GM18508 (cell line): ENCODE measurements around the gene MAPK13.
"Not testable (repeated sequence)": the region's sequence is repeated elsewhere in the genome, so short reads cannot be mapped to it uniquely, and the experiment has no call there.

Experiments
- ATAC-seq: cut with Tn5 transposase; IDR thresholded peaks from one replicate; pipeline ENCODE4 v1.9.1; 2021; ENCODE audit warnings: moderate number of reproducible peaks; ENCODE audit not compliant: insufficient read depth, unreplicated experiment

The MAPK13 gene

DNA sequence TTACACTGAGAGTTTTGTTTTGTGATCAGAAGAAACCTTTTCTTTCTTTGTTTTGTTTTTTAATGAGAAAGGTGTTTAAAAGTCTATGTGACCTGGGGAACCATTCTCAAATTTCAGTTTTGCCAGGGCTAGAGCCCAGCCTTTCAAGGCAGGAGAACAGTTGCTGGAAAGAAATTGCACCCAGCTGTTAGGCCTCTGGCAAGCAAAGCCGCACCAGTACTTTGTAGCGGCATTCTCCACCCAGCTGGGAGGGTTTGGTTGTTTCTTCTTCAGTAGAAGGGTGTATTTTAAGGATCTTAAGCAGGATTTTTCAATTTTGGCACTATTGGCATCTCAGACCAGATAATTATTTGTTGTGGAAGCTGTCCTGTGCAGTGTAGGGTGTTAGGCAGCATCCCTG is 16.6 kb upstream of the MAPK13 start:
- no peak for ATAC-seq

DNA sequence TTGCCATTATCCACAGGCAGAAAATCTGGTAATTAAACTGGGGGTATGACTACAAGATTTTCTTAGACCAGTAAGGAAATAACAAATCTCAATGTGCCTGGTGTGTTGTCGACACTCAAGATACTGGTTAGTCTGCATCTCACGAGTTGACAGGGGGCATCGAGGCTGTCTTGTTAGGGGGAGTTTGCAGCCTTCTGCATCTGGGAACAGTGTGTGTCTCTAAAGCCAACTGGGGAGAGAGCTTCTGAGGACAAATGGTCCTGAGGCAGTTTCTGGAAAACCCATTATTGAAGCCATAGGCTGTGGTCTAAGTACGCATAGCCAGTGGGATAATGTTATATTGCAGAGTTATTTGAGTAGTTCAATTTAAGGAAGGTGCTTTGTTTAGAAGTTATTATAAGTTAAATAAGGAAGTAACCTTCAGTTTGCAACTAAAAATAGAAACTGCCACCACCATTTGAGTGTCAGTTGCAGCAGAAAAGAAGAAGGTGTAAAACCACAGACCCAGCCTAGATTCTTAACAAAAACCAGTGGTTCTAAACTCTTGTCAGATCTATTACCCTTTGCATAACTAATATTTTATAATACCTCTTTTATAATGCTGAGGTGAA is 15.4 kb upstream of the MAPK13 start:
- no peak for ATAC-seq

DNA sequence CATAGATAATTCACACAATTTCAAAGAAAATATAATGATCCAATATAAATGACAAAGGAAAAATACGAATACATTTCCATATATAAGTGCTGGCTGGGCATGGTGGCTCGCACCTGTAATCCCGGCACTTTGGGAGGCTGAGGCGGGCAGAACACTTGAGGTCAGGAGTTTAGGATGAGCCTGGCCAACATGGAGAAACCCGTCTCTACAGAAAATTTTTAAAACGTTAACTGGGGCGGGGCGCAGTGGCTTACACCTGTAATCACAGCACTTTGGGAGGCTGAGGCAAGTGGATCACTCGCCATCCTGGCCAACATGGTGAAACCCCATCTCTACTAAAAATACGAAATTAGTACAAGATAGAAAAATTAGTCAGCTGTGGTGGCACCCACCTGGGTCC is 14.9 kb upstream of the MAPK13 start:
- no peak for ATAC-seq

DNA sequence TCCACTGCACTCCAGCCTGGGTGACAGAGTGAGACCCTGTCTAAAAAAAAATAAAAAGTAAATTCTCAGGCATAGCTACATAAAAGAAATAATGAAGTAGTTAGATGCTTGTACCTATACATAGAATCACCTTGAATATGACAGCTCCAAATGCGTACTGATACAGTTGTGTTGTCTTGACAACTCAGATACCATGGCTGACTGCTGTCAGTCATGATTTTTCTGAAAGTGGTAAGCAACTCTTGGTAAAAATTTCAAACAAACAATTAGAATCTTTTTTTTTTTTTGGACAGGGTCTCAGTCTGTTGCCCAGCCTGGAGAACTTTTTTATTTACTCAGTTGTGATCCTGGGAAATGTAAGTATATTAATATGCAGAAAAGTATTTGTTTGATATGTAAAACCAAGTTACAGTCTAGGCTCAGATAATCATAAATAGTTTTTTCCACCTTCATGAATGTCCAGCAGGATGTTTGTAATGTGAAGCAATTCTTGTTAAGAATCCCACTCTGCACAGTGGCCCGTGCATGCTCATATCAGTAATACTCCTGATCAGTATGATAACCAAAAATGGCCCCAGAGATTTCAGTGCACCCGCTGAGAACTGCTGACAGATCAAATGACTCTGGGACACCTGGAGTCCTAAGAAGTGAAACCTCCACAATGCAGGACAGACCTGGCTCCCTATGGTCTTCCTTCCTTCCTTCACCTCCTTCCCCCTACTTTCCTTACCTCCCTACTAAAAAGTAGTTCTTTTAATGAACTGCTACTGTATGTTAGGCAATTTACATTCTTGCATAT is 14.0 kb upstream of the MAPK13 start:
- no peak for ATAC-seq

DNA sequence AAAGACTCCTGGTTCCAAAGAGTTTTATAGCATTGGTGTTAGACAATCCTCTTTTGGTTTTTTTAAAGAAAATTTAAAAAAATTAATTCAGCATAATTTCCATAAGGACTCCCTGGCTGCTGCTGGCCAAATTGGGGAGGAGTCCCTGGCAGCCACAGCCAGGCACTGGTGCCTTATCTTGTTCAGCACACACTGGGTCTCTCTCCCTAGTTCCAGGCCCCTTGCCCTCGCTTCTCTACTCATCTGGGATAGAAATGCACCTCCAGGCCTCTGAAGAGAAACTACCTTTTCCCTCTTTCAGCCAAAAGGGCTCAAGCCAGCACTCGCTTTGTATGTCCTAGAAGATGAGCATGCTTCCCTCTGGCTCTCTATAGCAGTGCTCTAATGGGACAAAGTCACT is 13.4 kb upstream of the MAPK13 start:
- no peak for ATAC-seq

DNA sequence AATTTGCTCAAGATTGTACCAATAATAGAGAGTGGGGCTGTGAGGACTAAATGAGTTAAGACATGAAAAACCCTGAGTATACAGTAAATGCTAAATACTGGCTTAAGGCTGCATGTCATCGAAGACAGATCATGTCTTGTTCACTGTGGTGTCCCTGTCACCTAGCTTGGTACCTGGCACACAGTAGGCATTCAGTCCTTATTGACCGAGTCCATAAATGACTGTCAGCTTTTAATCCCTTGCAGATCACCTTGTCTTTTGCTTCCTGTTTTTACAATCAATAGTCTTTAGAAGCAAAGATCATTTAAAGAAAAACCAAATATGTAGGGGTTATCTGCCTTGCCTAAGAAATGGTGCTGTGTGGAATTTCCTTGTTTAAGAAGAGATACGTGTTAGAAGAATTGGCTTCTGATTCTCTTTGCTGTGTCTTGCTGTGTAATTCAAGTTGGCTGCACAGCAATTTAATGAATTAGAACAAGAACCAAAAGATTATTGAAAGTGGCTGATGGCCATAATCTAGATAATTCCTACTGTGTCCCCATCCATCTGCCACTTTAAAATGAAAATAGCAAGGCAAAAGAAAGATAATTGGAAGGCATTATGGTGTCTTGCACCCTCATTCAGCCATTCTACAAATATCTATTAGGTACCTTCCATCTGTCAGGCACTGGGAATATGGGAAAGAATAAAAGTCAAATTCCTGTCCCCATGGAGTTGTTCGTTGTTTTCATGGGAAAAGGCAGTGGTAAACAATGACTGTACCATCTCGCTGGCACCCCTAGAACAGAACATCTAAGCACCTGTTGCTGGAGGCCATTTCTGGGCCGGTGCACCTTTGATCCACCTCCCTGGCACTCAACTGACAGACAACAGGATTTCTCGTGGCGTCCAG is 12.4 kb upstream of the MAPK13 start:
- no peak for ATAC-seq

DNA sequence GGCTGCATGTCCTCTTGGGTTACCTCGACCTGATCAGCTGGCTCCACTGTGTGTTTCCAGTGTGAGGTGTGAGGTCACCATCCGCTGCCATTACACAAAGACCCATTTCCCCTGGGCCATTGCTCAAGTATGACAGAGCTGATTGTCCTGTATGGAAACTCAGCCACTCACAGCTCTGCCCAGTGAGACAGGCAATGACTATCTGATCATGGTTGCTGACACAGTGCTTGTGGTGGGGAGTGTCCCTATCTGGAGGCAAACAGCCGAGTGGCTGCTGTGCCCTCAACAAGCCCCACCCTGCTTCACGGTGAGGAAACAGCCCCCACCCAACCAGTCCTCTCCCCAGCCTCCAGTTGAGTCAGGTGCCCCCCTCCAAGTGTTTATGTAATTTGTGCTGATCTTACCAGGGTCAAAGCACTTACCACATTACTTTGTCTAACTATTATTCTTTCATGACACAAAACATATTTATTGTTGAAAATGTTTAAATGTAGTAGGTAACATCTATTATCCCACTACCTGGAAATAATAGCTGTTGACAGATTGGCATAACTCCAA is 11.7 kb upstream of the MAPK13 start:
- ATAC-seq, result no peak

DNA sequence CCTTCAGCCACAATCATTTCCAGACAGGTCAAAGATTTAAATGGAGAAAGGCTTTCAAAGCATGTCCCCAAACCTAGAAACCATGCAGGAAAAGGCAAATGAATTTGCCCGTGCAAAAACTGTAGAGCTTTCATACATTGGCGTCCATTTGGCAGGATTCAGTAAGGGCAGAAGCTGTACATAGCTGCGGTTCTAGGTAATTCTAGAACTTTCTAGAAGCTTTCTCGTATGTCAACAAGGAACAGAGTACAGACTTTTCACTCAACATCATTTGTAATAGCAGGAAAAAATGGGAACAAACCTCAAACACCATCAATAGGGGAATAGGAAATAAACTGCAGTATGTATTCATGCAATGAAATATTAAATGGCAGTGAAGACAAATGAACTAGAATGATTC is 11.1 kb upstream of the MAPK13 start:
- ATAC-seq, result no peak

DNA sequence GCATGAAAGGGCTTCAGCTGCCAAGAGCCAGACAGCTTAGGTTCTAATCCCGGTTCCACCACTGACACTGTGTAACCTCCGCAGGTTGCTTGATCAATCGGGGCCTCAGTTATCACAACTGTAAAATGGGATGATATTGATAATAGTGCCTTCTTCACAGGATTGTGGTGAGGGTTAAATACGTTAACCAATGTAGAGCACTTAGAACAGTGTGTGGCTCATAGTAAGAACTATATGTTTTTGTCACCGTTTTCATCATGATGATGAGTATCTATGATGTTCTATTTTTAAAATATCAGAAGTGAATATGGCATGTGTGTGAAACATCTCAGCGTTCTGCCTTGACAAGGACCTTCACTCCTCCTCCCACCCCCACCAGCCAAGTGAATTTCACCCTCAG is 10.3 kb upstream of the MAPK13 start:
- no peak for ATAC-seq

DNA sequence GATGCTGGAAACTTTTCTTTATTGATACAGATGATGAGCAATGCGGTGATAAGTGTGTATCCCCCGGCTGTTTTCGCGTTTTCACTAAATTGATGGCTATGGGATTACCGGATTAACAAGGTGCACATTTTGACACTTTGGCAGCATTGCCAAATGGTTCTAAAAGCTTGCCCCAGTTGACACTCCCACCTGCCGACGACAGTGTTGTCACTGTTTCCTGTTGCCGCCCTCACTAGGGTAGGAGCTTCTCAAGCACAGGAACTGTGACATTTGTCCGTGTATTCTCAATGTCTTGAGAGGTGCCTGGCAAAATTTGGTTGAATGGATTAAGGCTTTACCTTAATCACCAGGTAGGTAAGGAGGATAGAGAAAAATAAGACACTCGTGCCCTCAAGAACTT is 9.8 kb upstream of the MAPK13 start:
- no peak for ATAC-seq

DNA sequence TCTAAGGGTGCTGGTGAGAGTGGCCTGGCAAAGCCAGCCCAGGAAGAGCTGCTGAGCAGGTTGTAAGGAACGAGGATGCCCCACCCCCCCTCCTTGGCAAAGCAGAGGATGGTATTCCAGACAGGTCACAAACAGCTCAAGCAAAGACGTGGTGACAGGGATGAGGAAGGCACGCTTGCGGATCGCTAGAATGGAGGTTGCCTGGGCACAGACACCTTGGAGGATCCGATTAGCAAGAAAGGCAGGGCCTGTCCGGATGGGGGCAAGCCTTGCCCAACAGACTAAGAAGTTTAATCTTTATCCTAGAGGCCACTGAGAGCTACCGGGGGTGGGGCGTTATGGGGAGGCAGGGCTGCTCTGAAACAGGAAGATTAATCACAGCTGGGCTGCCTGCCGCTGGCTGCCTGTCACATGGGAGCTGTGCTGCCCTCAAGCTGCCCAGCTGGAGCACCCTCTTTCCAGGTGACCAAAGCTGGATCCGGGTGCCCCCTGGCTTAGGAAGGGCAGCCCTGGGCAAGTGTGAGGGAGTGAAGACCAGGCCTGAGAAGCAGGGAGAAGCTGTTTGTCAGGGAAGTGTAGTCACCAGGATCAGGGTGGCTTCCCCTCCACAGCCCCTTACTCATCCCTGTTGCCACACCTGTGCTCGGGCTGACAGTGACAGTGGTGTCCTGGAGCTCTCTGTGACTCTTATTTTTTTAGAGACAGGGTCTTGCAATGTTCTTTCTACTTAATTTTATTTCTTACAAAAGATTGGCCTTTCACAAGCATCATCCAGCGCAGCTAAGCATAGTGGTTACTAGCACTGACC is 9.1 kb upstream of the MAPK13 start:
- ATAC-seq, result no peak

DNA sequence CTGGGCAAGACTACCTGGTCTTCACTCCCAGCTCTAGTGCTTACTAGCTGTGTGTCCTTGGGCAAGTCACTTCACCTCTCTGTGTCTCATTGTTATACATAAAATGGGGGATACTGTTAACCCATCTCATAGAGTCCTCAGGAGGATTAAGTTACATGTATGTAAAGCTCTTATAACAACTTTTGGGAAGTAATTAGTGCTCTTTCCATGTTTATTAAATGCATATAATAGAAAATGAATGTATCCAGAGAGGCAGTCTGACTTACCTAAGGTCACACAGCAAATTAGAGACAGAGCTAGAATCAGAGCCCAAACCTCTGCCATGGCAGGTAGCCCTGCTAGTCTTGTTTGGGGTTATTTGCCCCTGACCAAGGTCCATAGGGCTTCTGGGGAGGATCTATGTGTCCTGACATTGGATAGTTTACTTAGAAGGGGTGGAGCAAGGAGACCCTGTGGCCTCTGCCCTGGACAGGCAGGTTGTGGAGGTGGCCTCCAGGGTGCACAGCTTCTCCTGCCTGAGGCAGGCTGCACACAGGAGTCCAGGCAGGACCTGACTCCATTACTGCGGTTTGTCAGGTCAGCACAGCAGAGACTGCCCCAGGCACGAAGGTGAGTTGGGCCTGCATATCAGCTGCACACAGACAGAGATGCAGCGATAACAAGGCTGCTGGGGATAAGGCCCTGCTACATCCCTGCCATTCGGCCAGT is 8.4 kb upstream of the MAPK13 start:
- ATAC-seq, result no peak

DNA sequence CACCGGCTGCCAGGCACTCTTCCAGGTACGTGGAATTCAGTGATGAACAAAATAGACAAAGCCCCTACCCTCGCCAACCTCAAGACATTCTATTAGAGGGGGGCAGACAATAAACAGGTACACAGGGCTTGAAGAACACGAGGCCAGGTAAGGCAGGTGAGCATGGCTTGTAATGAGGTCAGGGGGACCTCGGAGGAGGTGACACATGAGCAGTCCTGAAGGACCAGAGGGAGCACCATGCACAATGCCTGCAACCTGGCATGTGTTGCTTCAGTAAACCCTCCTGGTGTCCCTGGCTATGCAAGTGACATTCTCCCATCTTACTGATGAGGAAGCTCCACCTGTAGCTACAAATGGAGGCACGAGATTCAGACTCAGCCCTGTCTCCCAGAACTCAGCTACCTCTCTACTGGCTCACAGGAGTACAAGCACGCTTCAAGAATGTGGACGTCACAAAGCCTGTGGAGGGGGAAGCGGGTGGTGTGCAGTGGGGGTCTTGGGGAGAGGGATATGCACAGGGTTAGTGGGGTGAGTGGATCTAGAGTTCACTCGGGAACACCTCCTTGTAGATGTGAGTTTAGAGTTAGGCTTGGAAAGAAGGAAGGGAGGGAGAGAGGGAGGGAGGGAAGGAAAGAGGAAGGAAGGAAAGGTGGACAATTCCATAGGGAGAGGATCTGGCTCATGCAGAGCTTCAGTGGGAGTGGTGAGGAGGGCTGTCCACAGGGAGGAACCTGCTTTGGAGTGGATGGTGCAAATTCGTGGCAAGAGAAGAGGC is 7.6 kb upstream of the MAPK13 start:
- no peak for ATAC-seq

DNA sequence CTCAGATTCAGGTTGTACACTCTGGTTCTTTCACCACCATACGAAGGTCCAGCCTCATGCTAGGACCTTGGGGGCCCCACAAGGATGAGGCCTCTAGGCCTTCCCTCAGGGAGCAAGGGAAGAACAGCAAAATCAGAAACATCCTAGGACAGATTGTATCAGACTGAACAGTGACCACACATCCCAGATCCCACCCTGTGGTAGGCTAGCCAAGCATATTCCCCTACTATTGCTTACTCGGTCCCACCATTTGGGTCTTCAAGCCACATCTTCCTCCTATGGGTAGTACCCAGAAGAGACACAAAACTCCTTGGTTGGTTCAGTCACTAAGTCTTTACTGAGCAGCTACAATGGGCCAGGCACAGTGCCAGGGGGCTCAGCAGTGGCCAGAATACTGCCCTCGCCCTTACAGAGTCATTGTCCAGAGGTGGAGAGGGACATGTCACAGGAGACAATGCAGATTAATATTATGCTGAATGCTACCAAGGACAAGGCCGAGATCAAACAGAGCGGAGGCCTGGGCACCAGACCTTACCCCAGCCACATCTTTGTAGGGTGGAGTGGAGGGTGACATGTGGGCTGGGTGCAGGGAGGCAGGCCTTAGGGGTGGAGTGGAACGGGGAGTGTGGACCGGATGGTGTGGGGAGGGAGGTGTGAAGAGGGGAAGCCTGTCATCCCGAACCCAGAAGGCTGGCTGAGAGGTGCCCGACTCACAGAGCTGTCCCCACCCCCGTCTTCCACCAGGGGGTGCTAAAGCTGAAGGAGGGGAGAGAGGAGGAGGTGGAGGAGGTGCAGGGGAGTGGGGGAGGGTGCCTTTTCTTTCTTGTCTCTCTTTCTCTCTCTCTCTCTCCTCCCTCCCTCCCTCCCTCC is 6.8 kb upstream of the MAPK13 start:
- ATAC-seq, result no peak

DNA sequence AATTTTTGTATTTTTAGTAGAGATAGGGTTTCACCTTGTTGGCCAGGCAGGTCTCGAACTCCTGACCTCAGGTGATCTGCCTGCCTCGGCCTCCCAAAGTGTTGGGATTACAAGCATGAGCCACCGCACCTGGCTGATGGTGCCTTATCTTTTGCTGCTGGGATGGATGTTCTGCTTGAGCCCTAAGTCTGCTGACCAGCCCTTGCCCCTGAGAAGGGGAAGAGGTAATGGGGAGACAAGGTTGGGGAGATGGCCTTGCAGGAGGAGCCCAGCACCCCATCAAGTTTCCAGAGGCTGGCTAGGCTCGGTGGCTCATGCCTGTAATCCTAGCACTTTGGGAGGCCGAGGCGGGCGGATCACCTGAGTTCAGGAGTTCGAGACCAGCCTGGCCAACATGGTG is 6.0 kb upstream of the MAPK13 start:
- not testable (repeated sequence) for ATAC-seq

DNA sequence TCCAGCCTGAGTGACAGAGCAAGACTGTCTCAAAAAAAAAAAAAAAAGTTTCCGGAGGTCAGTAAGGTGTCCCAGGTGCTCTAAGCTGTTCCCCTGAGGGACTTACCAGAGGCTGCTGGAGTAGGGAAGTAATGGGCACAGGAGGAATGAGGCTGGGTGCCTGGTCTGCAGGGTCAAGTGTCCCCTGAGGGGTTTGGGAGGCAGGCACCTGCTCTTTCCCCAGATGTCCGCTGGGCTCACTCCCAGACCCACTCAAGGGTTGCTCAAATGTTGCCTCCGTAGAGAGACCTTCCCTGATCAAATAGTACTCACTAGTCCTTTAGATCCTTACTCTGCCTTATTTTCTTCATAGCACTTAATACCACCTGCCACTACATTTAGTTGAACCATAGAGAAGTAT is 5.4 kb upstream of the MAPK13 start:
- ATAC-seq, result no peak

DNA sequence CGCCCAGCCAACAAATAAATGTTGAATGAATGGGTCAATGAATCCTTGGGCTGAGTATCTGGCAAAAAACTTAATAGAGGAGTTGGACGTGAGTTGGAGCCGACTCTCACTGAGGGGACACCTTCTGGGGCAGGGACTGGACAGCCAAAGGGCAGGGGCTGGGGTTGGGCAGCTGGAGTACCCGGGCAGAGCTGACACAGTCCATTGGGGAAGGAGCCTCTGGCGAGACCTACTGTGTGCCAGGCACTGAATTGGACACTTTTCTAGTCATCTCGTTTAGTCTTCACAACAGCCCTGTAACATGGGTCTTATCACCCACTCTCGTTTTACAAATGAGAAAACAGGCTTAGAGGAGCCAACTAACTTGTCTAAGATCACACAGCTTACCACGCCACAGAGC is 4.7 kb upstream of the MAPK13 start:
- ATAC-seq, result no peak

DNA sequence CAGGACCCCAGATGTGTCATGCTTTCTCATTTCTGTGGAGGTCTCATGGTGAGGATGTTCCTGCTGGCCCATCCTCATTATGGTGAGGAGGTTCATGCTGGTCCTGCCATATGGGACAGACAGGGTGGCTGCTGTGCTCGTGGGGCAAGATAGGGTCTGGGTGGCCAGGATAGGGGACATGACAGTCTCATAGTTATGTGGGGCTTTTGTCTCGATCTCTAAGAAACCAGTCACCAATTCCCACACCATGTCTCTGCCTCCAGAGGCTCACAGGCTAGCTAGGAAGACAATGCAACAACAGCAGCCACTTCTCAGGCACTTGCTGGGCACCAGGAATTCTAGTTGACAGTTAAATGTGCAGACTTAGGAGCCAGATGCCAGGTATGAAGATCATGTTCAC is 4.2 kb upstream of the MAPK13 start:
- ATAC-seq, result no peak
